Activated CD8-positive, alpha-beta T cell treated with anti-CD3 and anti-CD28 coated beads for 36 hours (primary cell): ENCODE data around the gene BMERB1. TPM values are rescaled to one million over a fixed set of nuclear protein-coding genes. Genes with fewer than 3 reads are reported as not detected.

Experiments
- ATAC-seq: fragments of 200-7000 bp; cut with Tn5 transposase; one replicate; pipeline ENCODE4 v1.10.0; 2021; ENCODE audit warnings: mild to moderate bottlenecking, moderate library complexity
- CTCF ChIA-PET: fragments of 350-600 bp; sonication (Branson Sonifier 250); formaldehyde crosslinking; loops from one replicate; lab custom pipeline; 2021; ENCODE audit warnings: antibody characterized with exemption; lab: Charles Lee
- POLR2A ChIA-PET: fragments of 350-600 bp; sonication (Branson Sonifier 250); formaldehyde crosslinking; loops from one replicate; lab custom pipeline; 2021; ENCODE audit warnings: antibody characterized with exemption; lab: Charles Lee
- DNase-seq: peaks from one replicate; pipeline ENCODE4 v3.0.0-alpha.2; 2020
- H3K27ac Mint-ChIP-seq: one replicate; pipeline ENCODE4 v1.8.0; 2021; ENCODE audit warnings: mild to moderate bottlenecking, mixed read lengths
- H3K27me3 Mint-ChIP-seq: one replicate; pipeline ENCODE4 v1.8.0; 2021; ENCODE audit warnings: mixed read lengths
- H3K36me3 Mint-ChIP-seq: one replicate; pipeline ENCODE4 v1.8.0; 2021; ENCODE audit warnings: low read depth, mixed read lengths
- H3K4me1 Mint-ChIP-seq: one replicate; pipeline ENCODE4 v1.8.0; 2021; ENCODE audit warnings: low read depth, mixed read lengths
- H3K4me3 Mint-ChIP-seq: one replicate; pipeline ENCODE4 v1.8.0; 2021; ENCODE audit warnings: mild to moderate bottlenecking, moderate library complexity, mixed read lengths
- H3K9me3 Mint-ChIP-seq: one replicate; pipeline ENCODE4 v1.8.0; 2021; ENCODE audit warnings: mixed read lengths
- CTCF ChIP-seq: fragments of 200-600 bp; IDR thresholded peaks from one replicate; pipeline ENCODE4 v1.8.0; 2022; ENCODE audit warnings: antibody characterized with exemption, mild to moderate bottlenecking
- intact Hi-C: fragments of 100-400 bp; cut with micrococcal nuclease; formaldehyde crosslinking; loops from one replicate; pipeline ENCODE4 v1.10.0; 2022
- total RNA-seq, 2 experiments: library from RNA; stranded (reverse); gene quantifications; one replicate each; pipeline ENCODE4 v1.2.3, GENCODE V29; 2021

BMERB1 gene
- total RNA-seq, 2 experiments from 2014 or later: 14.0 to 14.1 TPM

GRCh38 chr16:15532825-15533224 is 98.4 kb downstream of the BMERB1 start:
- ChIA-PET POLR2A (no interaction called here), CTCF (no interaction called here)
- TF ChIP-seq CTCF: no peak
- no peak for DNase-seq
- Mint-ChIP-seq H3K4me1 (no peaks in the 10 kb centered on the region), H3K27ac (no peak overlapping the region), H3K27me3 (no peaks in the 10 kb centered on the region), H3K36me3 (peaks cover 1% of the 10 kb centered on the region), H3K4me3 (no peak overlapping the region), H3K9me3 (peaks cover 4% of the 10 kb centered on the region)
- no peak for ATAC-seq
- intact Hi-C loops: no loop called here

- Mint-ChIP-seq H3K27ac (no peak overlapping the region), H3K36me3 (peaks cover 1% of the 10 kb centered on the region)
- POLR2A ChIA-PET: no interaction called here
These were observed 99.0 kb downstream of the BMERB1 start for GRCh38 chr16:15533386-15533785.

GRCh38 chr16:15535772-15536171 is 101.4 kb downstream of the BMERB1 start:
- intact Hi-C loops: no loop called here

More at GRCh38 chr16:15533386-15533785, 99.0 kb downstream of the BMERB1 start:
- intact Hi-C loops: no loop called here
- Mint-ChIP-seq H3K9me3 (peaks cover 4% of the 10 kb centered on the region), H3K4me3 (no peak overlapping the region), H3K27me3 (no peaks in the 10 kb centered on the region), H3K4me1 (no peaks in the 10 kb centered on the region)
- DNase-seq: no peak
- TF ChIP-seq CTCF: no peak
- CTCF ChIA-PET: no interaction called here
- ATAC-seq: no peak

GRCh38 chr16:15536843-15537242 is 102.5 kb downstream of the BMERB1 start:
- no peak for TF ChIP-seq CTCF
- Mint-ChIP-seq H3K27ac (no peak overlapping the region), H3K4me1 (no peaks in the 10 kb centered on the region), H3K36me3 (no peaks in the 10 kb centered on the region), H3K4me3 (no peak overlapping the region), H3K27me3 (no peaks in the 10 kb centered on the region), H3K9me3 (peaks cover 4% of the 10 kb centered on the region)
- ATAC-seq (no peak), DNase-seq (no peak)
- ChIA-PET POLR2A (no interaction called here), CTCF (no interaction called here)
- intact Hi-C loops: no loop called here

More at GRCh38 chr16:15535772-15536171, 101.4 kb downstream of the BMERB1 start:
- Mint-ChIP-seq H3K9me3 (peaks cover 4% of the 10 kb centered on the region), H3K4me3 (no peak overlapping the region), H3K4me1 (no peaks in the 10 kb centered on the region), H3K27ac (no peak overlapping the region), H3K27me3 (no peaks in the 10 kb centered on the region), H3K36me3 (peaks cover 1% of the 10 kb centered on the region)
- DNase-seq (no peak), ATAC-seq (no peak)
- ChIA-PET POLR2A (no interaction called here), CTCF (no interaction called here)
- TF ChIP-seq CTCF: no peak

GRCh38 chr16:15538507-15538906 is 104.1 kb downstream of the BMERB1 start:
- intact Hi-C loops: no loop called here
- no peak for TF ChIP-seq CTCF
- no peak for ATAC-seq
- H3K27ac Mint-ChIP-seq: no peak overlapping the region
- H3K36me3 Mint-ChIP-seq: no peaks in the 10 kb centered on the region
- no peak overlapping the region for H3K4me3 Mint-ChIP-seq
- ChIA-PET CTCF (no interaction called here), POLR2A (no interaction called here)
- no peaks in the 10 kb centered on the region for H3K27me3 Mint-ChIP-seq
- no peak for DNase-seq
- H3K9me3 Mint-ChIP-seq: peaks cover 4% of the 10 kb centered on the region
- H3K4me1 Mint-ChIP-seq: no peaks in the 10 kb centered on the region
